A549 treated with RU486 at 1 μM for 4 hours (cell line): ENCODE measurements around the gene FGFR3. TPM values are rescaled to one million over a fixed set of nuclear protein-coding genes. Genes with fewer than 3 reads are reported as not detected.

ENCODE experiments used
- total RNA-seq: library from RNA; stranded (reverse); fragments of 200-300 nt; extraction: Qiagen RNA extraction; gene quantifications from 5 replicates; pipeline ENCODE4 v1.2.3, GENCODE V29; 2022; ENCODE audit warnings: low read depth

The FGFR3 gene
- 1.4 to 2.5 TPM (median 1.9 TPM) in 5 replicates for total RNA-seq

GRCh38 chr4:1792832-1793495, at the start of gene FGFR3:
TSS of gene FGFR3 (plus strand) at chr4:1793293. CDS start at chr4:1793935, 642 bp downstream.

GRCh38 chr4:1856071-1856942, 63.2 kb downstream of the FGFR3 start, which contains the start of gene LETM1:
TSS of gene LETM1 (minus strand) at chr4:1856156. CDS start at chr4:1855950, 206 bp downstream.

Other genes with a start within 250 kb of the FGFR3 start
- gene FAM53A, start 109.0 kb upstream of the FGFR3 start, total RNA-seq: 0.40 to 0.89 TPM (median 0.69 TPM) in 5 replicates
- gene SLBP, start 81.0 kb upstream of the FGFR3 start, total RNA-seq: 70.6 to 98.8 TPM (median 79.9 TPM) in 5 replicates
- 14.6 to 26.8 TPM (median 21.1 TPM) in 5 replicates for gene TMEM129, start 72.0 kb upstream of the FGFR3 start, total RNA-seq
- 80.4 to 92.6 TPM (median 83.1 TPM) in 5 replicates for gene TACC3, start 71.8 kb upstream of the FGFR3 start, total RNA-seq
- 25.0 to 31.4 TPM (median 29.4 TPM) in 5 replicates for gene LETM1, start 62.9 kb downstream of the FGFR3 start, total RNA-seq
- gene NSD2, start 78.1 kb downstream of the FGFR3 start, total RNA-seq: 38.2 to 46.8 TPM (median 42.6 TPM) in 5 replicates
- gene NELFA, start 215.7 kb downstream of the FGFR3 start, total RNA-seq: 17.5 to 26.6 TPM (median 23.9 TPM) in 5 replicates